Vagina (tissue), 2 donors: ENCODE measurements around the gene TBCA.

Experiments used
- POLR2A ChIP-seq, 2 donors: fragments of 450-650 bp; IDR thresholded peaks; one replicate each; pipeline ENCODE4 v1.6.1; 2017; ENCODE audit warnings: antibody characterized with exemption in 2 of 2, mild to moderate bottlenecking in 2 of 2, moderate library complexity in 2 of 2
- TF ChIP-seq, protein P1 (sequence below), 3 experiments: fragments of 450-650 bp in 2 of 3; fragments of 200-600 bp in 1 of 3; sonication (generic) in 1 of 3; IDR thresholded peaks; one replicate each; pipeline ENCODE4 v1.5.1; 2017 to 2019; ENCODE audit warnings: antibody characterized with exemption in 3 of 3, mild to moderate bottlenecking in 2 of 3, moderate library complexity in 2 of 3

DNA sequence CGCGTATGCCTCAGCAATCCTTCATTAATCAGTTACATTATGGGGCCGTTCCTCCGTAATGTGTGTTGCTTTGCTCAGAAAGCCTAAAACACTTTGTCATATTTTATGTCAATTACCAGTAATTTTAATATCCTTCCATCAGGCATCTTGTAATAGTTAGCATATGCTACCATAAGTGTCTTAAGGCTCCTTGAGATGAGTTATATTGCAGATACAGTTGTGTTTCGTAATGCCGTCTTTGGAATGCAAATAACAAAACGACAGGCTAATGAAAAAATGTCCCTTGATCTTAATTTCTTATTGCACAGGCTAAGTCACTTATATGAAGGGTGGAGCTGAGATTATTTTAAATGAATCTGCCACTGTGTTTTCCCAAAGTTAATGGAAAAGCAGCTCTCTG lies 50.5 kb downstream of the TBCA start:
- TF ChIP-seq, protein P1, sequence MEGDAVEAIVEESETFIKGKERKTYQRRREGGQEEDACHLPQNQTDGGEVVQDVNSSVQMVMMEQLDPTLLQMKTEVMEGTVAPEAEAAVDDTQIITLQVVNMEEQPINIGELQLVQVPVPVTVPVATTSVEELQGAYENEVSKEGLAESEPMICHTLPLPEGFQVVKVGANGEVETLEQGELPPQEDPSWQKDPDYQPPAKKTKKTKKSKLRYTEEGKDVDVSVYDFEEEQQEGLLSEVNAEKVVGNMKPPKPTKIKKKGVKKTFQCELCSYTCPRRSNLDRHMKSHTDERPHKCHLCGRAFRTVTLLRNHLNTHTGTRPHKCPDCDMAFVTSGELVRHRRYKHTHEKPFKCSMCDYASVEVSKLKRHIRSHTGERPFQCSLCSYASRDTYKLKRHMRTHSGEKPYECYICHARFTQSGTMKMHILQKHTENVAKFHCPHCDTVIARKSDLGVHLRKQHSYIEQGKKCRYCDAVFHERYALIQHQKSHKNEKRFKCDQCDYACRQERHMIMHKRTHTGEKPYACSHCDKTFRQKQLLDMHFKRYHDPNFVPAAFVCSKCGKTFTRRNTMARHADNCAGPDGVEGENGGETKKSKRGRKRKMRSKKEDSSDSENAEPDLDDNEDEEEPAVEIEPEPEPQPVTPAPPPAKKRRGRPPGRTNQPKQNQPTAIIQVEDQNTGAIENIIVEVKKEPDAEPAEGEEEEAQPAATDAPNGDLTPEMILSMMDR (IDR thresholded peaks at IDR 0.05), result no peak
- TF ChIP-seq POLR2A (IDR thresholded peaks at IDR 0.05), result no peak
